Muscle layer of colon (tissue), 2 donors: ENCODE results near the gene TUBA1A.
"Not testable (repeated sequence)": the region's sequence is repeated elsewhere in the genome, so short reads cannot be mapped to it uniquely, and the experiment has no call there.

Source experiments
- H3K27ac ChIP-seq: one replicate; pipeline ENCODE4 v1.7.0; 2013; ENCODE audit warnings: low read depth, mild to moderate bottlenecking, low read length, moderate library complexity
- H3K27me3 ChIP-seq, 2 donors: one replicate each; pipeline ENCODE4 v1.7.0; 2013; ENCODE audit warnings: low read length in 2 of 2, mild to moderate bottlenecking in 2 of 2; ENCODE audit not compliant: insufficient read depth in 2 of 2, control insufficient read depth in 1 of 2
- H3K36me3 ChIP-seq: one replicate; pipeline ENCODE4 v1.7.0; 2013; ENCODE audit warnings: mild to moderate bottlenecking, low read length; ENCODE audit not compliant: insufficient read depth
- H3K4me1 ChIP-seq: one replicate; pipeline ENCODE4 v1.7.0; 2013; ENCODE audit warnings: mild to moderate bottlenecking, low read length; ENCODE audit not compliant: insufficient read depth
- H3K4me3 ChIP-seq, 2 donors: one replicate each; pipeline ENCODE4 v1.7.0; 2013; ENCODE audit warnings: low read length in 2 of 2, low read depth in 1 of 2, mild to moderate bottlenecking in 1 of 2, moderate library complexity in 1 of 2
- H3K9ac ChIP-seq: one replicate; pipeline ENCODE4 v1.7.0; 2013; ENCODE audit warnings: low read length
- H3K9me3 ChIP-seq: one replicate; pipeline ENCODE4 v1.7.0; 2013; ENCODE audit warnings: mild to moderate bottlenecking, low read length
- donor health status: abdominal sarcoma.
- donor health status: Adenocarcinoma of cecum.

TUBA1A gene

DNA sequence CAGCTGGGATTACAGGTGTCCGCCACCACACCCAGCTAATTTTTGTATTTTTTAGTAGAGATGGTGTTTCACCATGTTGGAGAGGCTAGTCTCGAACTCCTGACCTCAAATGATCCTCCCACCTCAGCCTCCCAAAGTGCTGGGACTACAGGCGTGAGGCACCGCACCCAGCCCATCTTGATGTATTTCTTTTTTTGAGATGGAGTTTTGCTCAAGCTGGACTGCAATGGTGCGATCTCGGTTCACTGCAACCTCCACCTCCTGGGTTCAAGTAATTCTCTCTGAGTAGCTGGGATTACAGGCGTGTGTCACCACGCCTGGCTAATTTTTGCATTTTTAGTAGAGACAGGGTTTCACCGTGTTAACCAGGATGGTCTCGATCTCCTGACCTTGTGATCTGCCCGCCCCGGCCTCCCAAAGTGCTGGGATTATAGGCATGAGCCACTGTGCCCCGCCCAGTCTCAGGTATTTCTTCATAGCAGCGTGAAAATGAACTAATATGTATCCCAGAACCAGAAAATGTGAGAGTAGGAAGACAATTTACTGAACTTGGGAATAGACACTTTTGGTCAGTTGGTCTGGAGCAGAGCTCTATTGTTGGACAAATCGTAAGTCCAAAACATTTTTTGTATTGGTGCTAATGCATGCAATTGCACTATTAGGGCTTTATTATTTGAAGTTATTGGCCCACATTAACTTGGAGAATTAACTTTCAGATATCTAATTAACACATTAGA is 5.5 kb downstream of the TUBA1A start:
- not testable (repeated sequence) for H3K9me3 ChIP-seq, H3K9ac ChIP-seq, H3K27me3 ChIP-seq, H3K27ac ChIP-seq, H3K4me3 ChIP-seq
- Histone ChIP-seq H3K4me1 (peaks cover 12% of the 10 kb centered on the region), H3K36me3 (peaks cover 23% of the 10 kb centered on the region)

DNA sequence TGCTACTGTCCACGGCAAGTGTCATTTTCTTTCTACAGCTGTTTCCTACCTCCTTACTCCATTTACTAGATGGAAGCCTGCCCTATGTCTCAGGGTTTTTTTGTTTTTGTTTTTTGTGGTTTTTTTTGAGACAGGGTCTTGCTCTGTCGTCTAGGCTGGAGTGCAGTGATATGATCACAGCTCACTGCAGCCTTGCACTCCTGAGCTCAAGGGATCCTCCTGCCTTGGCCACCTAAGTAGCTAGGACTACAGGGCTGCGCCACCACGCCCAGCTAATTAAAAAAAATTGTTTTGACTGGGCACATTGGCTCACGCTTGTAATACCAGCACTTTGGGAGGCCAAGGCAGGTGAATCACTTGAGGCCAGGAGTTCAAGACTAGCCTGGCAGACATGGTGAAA is 14.7 kb downstream of the TUBA1A start:
- no peak overlapping the region for H3K27ac ChIP-seq
- no peaks in the 10 kb centered on the region for H3K4me1 ChIP-seq
- no peaks in the 10 kb centered on the region for H3K27me3 ChIP-seq
- H3K36me3 ChIP-seq: no peaks in the 10 kb centered on the region
- no peaks in the 10 kb centered on the region for H3K9me3 ChIP-seq
- no peak overlapping the region for H3K9ac ChIP-seq
- H3K4me3 ChIP-seq: no peak overlapping the region

DNA sequence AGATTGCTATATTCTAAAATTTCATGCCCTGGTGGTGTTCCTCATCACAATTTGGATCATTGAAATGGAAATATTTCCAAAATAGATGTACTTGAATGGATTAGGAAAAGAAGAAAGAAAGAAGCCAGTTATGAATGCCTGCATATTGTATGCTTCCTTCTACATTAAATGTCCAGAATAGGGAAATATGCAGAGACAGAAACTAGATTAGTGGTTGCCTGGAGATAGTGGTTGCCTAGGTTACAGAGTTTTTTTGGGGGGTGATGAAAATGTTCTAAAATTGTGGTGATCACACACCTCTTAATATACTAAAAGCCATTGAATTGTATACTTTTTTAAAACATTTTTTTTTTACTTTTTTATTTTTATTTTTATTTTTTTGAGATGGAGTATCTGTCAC is 18.0 kb downstream of the TUBA1A start:
- H3K4me3 ChIP-seq: no peak overlapping the region
- H3K4me1 ChIP-seq: no peaks in the 10 kb centered on the region
- no peaks in the 10 kb centered on the region for H3K9me3 ChIP-seq
- H3K9ac ChIP-seq: no peak overlapping the region
- no peaks in the 10 kb centered on the region for H3K36me3 ChIP-seq
- H3K27me3 ChIP-seq: no peaks in the 10 kb centered on the region
- H3K27ac ChIP-seq: no peak overlapping the region

DNA sequence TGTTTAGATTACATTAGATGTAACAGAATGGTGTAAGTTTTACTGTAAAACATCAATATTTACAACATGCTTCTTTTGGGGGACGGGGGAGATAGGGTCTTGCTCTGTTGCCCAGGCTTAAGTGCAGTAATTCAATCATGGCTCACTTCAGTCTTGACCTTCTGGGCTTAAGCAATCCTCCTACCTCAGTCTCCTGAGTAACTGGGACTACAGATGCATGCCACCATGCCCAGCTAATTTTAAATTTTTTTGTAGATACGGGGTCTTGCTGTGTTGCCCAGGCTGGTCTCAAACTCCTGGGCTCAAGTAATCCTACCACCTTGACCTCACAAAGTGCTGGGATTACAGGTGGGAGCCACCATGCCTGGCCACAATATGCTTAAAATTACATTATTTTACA is 23.8 kb downstream of the TUBA1A start:
- Histone ChIP-seq H3K4me1 (no peaks in the 10 kb centered on the region), H3K9ac (no peak overlapping the region), H3K27ac (no peak overlapping the region), H3K27me3 (no peaks in the 10 kb centered on the region), H3K9me3 (no peaks in the 10 kb centered on the region), H3K36me3 (no peaks in the 10 kb centered on the region), H3K4me3 (no peak overlapping the region)

DNA sequence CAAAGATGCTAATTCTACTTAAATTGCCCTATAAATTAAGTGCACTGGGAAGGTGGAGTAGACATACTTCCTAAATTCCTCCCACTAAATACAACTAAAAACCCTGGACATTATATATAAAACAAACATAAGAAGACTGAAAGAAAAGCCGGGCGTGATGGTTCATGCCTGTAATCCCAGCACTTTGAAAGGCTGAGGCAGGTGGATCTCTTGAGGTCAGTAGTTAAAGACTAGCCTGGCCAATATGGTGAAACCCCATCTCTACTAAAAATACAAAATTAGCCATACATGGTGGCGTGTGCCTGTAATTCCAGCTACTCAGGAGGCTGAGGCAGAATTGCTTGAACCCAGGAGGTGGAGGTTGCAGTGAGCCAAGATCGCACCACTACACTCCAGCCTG is 27.0 kb downstream of the TUBA1A start:
- not testable (repeated sequence) for H3K4me1 ChIP-seq, H3K27ac ChIP-seq, H3K36me3 ChIP-seq, H3K27me3 ChIP-seq, H3K4me3 ChIP-seq, H3K9me3 ChIP-seq, H3K9ac ChIP-seq

DNA sequence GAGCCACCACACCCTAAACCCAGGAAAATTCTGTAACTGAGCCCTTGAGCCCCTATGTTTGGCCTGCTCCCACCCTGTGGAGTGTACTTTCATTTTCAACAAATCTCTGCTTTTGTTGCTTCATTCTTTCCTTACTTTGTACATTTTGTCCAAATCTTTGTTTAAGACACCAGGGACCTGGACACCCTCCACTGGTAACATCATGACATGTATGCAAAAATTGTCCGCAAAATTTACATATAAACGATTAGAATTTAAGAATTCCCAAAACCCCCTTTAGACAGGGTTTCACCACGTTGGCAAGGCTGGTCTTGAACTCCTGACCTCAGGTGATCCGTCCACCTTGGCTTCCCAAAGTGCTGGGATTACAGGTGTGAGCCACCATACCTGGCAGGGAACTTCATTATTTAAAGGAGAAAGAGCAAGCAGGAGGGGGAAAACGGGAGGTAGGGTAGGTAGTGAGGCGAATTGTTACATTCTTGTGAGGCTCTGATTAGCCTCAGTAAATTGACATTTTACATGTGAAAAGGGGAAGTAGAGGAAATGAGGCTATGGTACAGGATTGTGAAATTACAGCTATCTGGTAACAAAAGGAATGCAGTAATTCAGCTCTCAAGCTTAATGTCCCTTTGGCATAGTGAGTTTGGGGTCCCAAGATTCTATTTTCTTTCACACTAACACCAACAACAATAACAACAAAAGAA is 27.6 kb downstream of the TUBA1A start:
- Histone ChIP-seq H3K9ac (no peak overlapping the region), H3K4me3 (no peak overlapping the region), H3K27ac (no peak overlapping the region), H3K36me3 (no peaks in the 10 kb centered on the region), H3K27me3 (no peaks in the 10 kb centered on the region), H3K9me3 (no peaks in the 10 kb centered on the region), H3K4me1 (no peaks in the 10 kb centered on the region)

DNA sequence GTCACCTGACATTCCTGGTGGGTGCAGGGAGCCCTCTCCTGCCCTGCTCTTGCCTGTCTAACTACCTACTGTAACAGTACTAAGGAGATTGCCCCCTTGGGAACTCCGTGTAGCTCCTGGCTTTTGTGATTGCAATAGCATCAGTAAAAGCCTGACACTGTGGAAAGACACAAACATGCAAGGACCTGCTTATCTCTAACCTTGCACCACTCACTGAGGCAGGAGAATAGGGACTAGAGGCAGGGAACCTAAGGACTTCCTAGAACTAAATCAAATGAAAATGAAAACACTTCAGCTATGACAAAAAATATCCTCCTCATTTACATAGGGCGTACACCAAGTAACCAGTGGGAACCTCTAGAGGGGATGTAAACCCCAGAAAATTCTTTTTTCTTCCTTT is 28.5 kb downstream of the TUBA1A start:
- Histone ChIP-seq H3K27me3 (no peaks in the 10 kb centered on the region), H3K4me1 (no peaks in the 10 kb centered on the region), H3K9ac (no peak overlapping the region), H3K27ac (no peak overlapping the region), H3K4me3 (no peak overlapping the region), H3K36me3 (no peaks in the 10 kb centered on the region), H3K9me3 (no peaks in the 10 kb centered on the region)

DNA sequence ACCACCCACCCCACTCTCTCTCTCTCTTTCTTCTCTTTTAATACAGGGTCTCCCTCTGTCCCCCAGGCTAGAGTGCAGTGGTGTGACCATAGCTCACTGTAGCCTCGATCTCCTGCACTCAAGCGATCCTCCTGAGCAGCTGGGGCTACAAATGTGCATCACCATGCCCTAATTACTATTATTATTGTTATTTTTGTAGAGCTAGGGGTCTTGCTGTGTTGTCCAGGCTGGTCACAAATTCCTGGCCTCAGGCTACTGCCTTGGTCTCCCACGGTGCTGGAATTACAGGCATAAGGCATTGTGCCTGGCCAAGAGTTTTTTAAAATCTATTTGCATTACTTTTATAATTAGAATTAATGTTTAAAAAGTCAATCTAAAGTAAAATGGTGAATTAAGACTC is 34.7 kb downstream of the TUBA1A start:
- no peaks in the 10 kb centered on the region for H3K4me1 ChIP-seq
- no peak overlapping the region for H3K27ac ChIP-seq
- no peaks in the 10 kb centered on the region for H3K9me3 ChIP-seq
- H3K36me3 ChIP-seq: no peaks in the 10 kb centered on the region
- no peaks in the 10 kb centered on the region for H3K27me3 ChIP-seq
- no peak overlapping the region for H3K9ac ChIP-seq
- H3K4me3 ChIP-seq: no peak overlapping the region

DNA sequence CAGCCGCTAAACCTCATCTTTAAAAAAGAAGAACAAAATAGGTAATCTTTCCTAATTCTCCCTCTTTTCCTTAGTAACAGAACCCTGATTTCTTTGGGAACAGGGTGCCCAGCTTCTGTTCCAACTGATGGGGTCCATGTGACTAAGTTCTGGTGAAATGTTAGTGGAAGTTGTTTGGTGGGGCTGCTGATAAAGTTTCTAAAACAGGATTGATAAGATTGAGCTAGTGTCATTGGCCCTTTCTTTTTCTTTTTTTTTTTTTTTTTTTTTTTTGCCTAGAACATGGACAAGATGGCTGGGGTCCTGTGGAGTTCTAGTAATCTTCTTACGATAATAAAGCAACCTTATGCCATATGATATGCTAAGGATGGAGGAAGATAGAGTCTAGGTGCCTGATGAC is 41.5 kb downstream of the TUBA1A start:
- no peaks in the 10 kb centered on the region for H3K36me3 ChIP-seq
- H3K9me3 ChIP-seq: no peaks in the 10 kb centered on the region
- H3K4me1 ChIP-seq: no peaks in the 10 kb centered on the region
- H3K27me3 ChIP-seq: no peaks in the 10 kb centered on the region
- no peak overlapping the region for H3K4me3 ChIP-seq
- no peak overlapping the region for H3K27ac ChIP-seq
- no peak overlapping the region for H3K9ac ChIP-seq

DNA sequence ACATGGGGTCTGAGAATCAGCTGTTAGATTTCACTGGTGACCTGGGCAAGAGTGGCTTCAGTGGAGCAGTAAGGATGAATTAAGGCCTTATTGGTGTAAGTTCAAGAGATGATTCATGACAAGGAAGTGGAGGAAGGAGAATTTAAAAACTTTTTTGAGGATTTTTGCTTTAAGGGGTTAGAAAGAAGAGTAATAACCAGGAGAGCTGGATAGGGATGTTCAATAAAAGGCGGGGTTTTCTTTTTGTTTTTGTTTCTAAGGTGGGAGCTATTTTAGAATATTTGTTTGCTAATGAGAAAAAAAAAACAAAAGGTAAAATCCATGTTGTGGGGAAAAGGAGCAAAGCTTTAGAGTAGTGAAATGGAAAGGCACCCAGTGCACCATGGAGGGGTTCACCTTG is 42.5 kb downstream of the TUBA1A start:
- H3K27me3 ChIP-seq: no peaks in the 10 kb centered on the region
- H3K27ac ChIP-seq: no peak overlapping the region
- no peak overlapping the region for H3K4me3 ChIP-seq
- no peaks in the 10 kb centered on the region for H3K4me1 ChIP-seq
- no peak overlapping the region for H3K9ac ChIP-seq
- H3K36me3 ChIP-seq: no peaks in the 10 kb centered on the region
- no peaks in the 10 kb centered on the region for H3K9me3 ChIP-seq

DNA sequence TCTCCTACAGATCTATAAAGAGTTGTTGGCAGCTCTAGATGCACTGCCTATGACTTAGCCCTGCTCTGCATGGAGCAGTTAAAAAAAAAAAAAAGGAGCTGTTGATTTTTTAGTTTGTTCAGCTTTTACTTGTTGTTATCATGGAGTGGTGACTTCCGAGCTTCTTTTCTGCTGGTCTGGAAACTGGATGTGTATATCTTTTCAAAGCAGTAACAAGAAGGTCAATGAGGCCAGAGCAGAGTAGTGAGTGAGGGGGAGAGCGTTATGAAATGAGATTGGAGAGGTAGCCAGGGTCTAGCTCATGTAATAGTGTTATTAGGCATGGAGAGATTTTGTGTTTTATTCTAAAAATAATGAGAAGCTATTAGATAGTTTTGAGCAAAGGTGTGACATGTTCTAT is 44.5 kb downstream of the TUBA1A start:
- Histone ChIP-seq H3K27ac (no peak overlapping the region), H3K9me3 (no peaks in the 10 kb centered on the region), H3K9ac (no peak overlapping the region), H3K36me3 (no peaks in the 10 kb centered on the region), H3K4me1 (no peaks in the 10 kb centered on the region), H3K4me3 (no peak overlapping the region), H3K27me3 (no peaks in the 10 kb centered on the region)

DNA sequence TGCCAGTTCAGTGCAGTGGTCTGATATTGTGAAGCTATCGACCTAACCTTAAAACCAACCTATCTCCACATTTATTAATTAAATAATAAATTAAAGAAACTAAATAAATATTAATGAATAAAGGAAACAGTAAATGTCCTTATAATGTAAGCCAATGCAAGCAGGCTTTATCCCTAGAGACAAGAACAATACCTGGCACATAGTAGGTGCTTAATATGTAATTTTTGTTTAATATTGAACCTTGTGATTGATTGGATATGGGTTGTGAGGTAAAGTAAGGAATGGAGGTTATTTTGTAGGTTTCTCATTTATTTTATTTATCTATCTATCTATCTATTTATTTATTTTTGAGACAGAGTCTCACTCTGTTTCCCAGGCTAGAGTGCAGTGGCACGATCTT is 49.9 kb downstream of the TUBA1A start:
- no peaks in the 10 kb centered on the region for H3K4me1 ChIP-seq
- no peak overlapping the region for H3K4me3 ChIP-seq
- H3K36me3 ChIP-seq: no peaks in the 10 kb centered on the region
- H3K27me3 ChIP-seq: no peaks in the 10 kb centered on the region
- no peaks in the 10 kb centered on the region for H3K9me3 ChIP-seq
- H3K27ac ChIP-seq: no peak overlapping the region
- no peak overlapping the region for H3K9ac ChIP-seq
